NCI-H2029 treated with DMSO at 0.1 percent for 48 hours (cell line): ENCODE data around the gene SVIP.

Experiments
- DNase-seq: peaks from one replicate; lab custom pipeline; 2025; lab: John Stamatoyannopoulos, UW

The SVIP gene

GRCh38 chr11:22829231-22830081 lies at the start of gene SVIP:
Gene SVIP, minus strand, starts transcription at chr11:22829801. Its CDS starts 53 bp downstream, at chr11:22829748.
- DNase-seq: peak; percentile 90

GRCh38 chr11:22878604-22879003 lies 49.0 kb upstream of the SVIP start:
- DNase-seq: no peak

GRCh38 chr11:22878039-22878438 lies 48.4 kb upstream of the SVIP start:
- no peak for DNase-seq

GRCh38 chr11:22875869-22876473 lies 46.4 kb upstream of the SVIP start:
- peak; percentile 89 for DNase-seq

- DNase-seq: no peak
These were observed 39.7 kb upstream of the SVIP start for GRCh38 chr11:22869325-22869724.

GRCh38 chr11:22860241-22860640 lies 30.6 kb upstream of the SVIP start, which contains the start of gene CCDC179:
Gene CCDC179, minus strand, starts transcription at chr11:22860474. Its CDS starts 53 bp downstream, at chr11:22860421.
- no peak for DNase-seq

- no peak for DNase-seq
These were observed 30.2 kb upstream of the SVIP start for GRCh38 chr11:22859756-22860155.

GRCh38 chr11:22851477-22851876 lies 21.9 kb upstream of the SVIP start:
- no peak for DNase-seq

- DNase-seq: no peak
These were observed 17.1 kb upstream of the SVIP start for GRCh38 chr11:22846726-22847125.

- no peak for DNase-seq
These were observed 2.9 kb upstream of the SVIP start for GRCh38 chr11:22832315-22833015.

GRCh38 chr11:22830082-22830414 lies 447 bp upstream of the SVIP start:
- no peak for DNase-seq

- no peak for DNase-seq
These were observed 1.2 kb downstream of the SVIP start for GRCh38 chr11:22828373-22828772.

GRCh38 chr11:22822203-22822602 lies 7.4 kb downstream of the SVIP start:
- DNase-seq: no peak

GRCh38 chr11:22809893-22810292 lies 19.7 kb downstream of the SVIP start:
- no peak for DNase-seq

- DNase-seq: no peak
These were observed 20.9 kb downstream of the SVIP start for GRCh38 chr11:22808571-22809197.

- no peak for DNase-seq
These were observed 21.6 kb downstream of the SVIP start for GRCh38 chr11:22807855-22808570.

GRCh38 chr11:22807391-22807790 lies 22.2 kb downstream of the SVIP start:
- DNase-seq: no peak

- no peak for DNase-seq
These were observed 26.7 kb downstream of the SVIP start for GRCh38 chr11:22802861-22803260.

GRCh38 chr11:22800482-22800881 lies 29.1 kb downstream of the SVIP start:
- DNase-seq: no peak

- DNase-seq: no peak
These were observed 30.7 kb downstream of the SVIP start for GRCh38 chr11:22798901-22799300.

- DNase-seq: no peak
These were observed 32.6 kb downstream of the SVIP start for GRCh38 chr11:22797047-22797446.

- DNase-seq: no peak
These were observed 33.7 kb downstream of the SVIP start for GRCh38 chr11:22795914-22796313.
